ENCODE data around the gene LRRC74B.

GRCh38 chr22:21068681-21069276 is 23.0 kb downstream of the LRRC74B start:
- TF ChIP-seq CTCF (IDR thresholded peaks at IDR 0.05) (no peak), POLR2A (IDR thresholded peaks at IDR 0.05) (no peak)
